KMS-11 (cell line): ENCODE results near the gene SPINK4.

Experiments
- H2AFZ ChIP-seq: fragments of 200-600 bp; sonication (generic); 2 replicates; pipeline ENCODE4 v1.6.1; 2016; ENCODE audit warnings: antibody characterized with exemption, mixed run types, low read depth
- H3K27ac ChIP-seq: fragments of 200-600 bp; sonication (generic); 2 replicates; pipeline ENCODE4 v1.6.1; 2016; ENCODE audit warnings: mild to moderate bottlenecking, mixed run types
- H3K27me3 ChIP-seq: fragments of 200-600 bp; sonication (generic); 2 replicates; pipeline ENCODE4 v1.6.1; 2017; ENCODE audit warnings: mild to moderate bottlenecking, low read depth, mixed run types, moderate library complexity; ENCODE audit not compliant: insufficient read depth
- H3K36me3 ChIP-seq: fragments of 200-600 bp; sonication (generic); 2 replicates; pipeline ENCODE4 v1.6.1; 2017; ENCODE audit warnings: mild to moderate bottlenecking, mixed run types; ENCODE audit not compliant: insufficient read depth
- H3K4me1 ChIP-seq: fragments of 200-600 bp; sonication (generic); 2 replicates; pipeline ENCODE4 v1.6.1; 2016; ENCODE audit warnings: mild to moderate bottlenecking, low read depth, mixed run types; ENCODE audit not compliant: poor library complexity, severe bottlenecking
- H3K4me2 ChIP-seq: fragments of 200-600 bp; sonication (generic); 2 replicates; pipeline ENCODE4 v1.7.0; 2016; ENCODE audit warnings: mild to moderate bottlenecking, mixed run types
- H3K4me3 ChIP-seq: fragments of 200-600 bp; sonication (generic); IDR thresholded peaks from 2 replicates; pipeline ENCODE4 v1.6.1; 2017; ENCODE audit warnings: low read depth, low read length, mixed read lengths; ENCODE audit not compliant: insufficient read depth
- H3K79me2 ChIP-seq: fragments of 200-600 bp; sonication (generic); 2 replicates; pipeline ENCODE4 v1.6.1; 2016; ENCODE audit warnings: low read depth, mixed run types; ENCODE audit not compliant: insufficient read depth
- H3K9ac ChIP-seq: fragments of 200-600 bp; sonication (generic); 2 replicates; pipeline ENCODE4 v1.6.1; 2016; ENCODE audit warnings: mild to moderate bottlenecking, mixed run types
- H4K20me1 ChIP-seq: fragments of 200-600 bp; sonication (generic); 2 replicates; pipeline ENCODE4 v1.6.1; 2016; ENCODE audit warnings: mild to moderate bottlenecking, mixed run types; ENCODE audit not compliant: insufficient read depth
- CTCF ChIP-seq: fragments of 200-600 bp; sonication (generic); conservative IDR thresholded peaks from 2 replicates; pipeline ENCODE4 v1.6.1; 2017; ENCODE audit warnings: low read depth, mild to moderate bottlenecking, antibody characterized with exemption, low read length, moderate library complexity, mixed read lengths

The SPINK4 gene

GRCh38 chr9:33209394-33209793 lies 30.6 kb upstream of the SPINK4 start:
- TF ChIP-seq CTCF = no peak
- Histone ChIP-seq H3K79me2 (no peaks in the 10 kb centered on the region), H3K27ac (no peak overlapping the region), H2AFZ (no peak overlapping the region), H3K4me2 (no peak overlapping the region), H3K27me3 (no peaks in the 10 kb centered on the region), H3K9ac (no peak overlapping the region), H3K36me3 (no peaks in the 10 kb centered on the region), H3K4me1 (no peaks in the 10 kb centered on the region), H3K4me3 (no peak overlapping the region), H4K20me1 (no peaks in the 10 kb centered on the region)

GRCh38 chr9:33210006-33210715 lies 29.8 kb upstream of the SPINK4 start:
- no peak overlapping the region for H3K27ac ChIP-seq
- H3K9ac ChIP-seq = no peak overlapping the region
- no peak overlapping the region for H2AFZ ChIP-seq
- no peaks in the 10 kb centered on the region for H3K79me2 ChIP-seq
- no peak overlapping the region for H3K4me2 ChIP-seq
- H3K36me3 ChIP-seq = no peaks in the 10 kb centered on the region
- no peaks in the 10 kb centered on the region for H3K4me1 ChIP-seq
- no peak overlapping the region for H3K4me3 ChIP-seq
- H4K20me1 ChIP-seq = no peaks in the 10 kb centered on the region
- TF ChIP-seq CTCF = no peak
- no peaks in the 10 kb centered on the region for H3K27me3 ChIP-seq

- Histone ChIP-seq H3K36me3 (no peaks in the 10 kb centered on the region), H3K4me3 (no peak overlapping the region), H3K9ac (no peak overlapping the region), H2AFZ (no peak overlapping the region), H3K4me1 (no peaks in the 10 kb centered on the region), H3K4me2 (no peak overlapping the region), H3K27me3 (no peaks in the 10 kb centered on the region), H3K27ac (no peak overlapping the region), H3K79me2 (no peaks in the 10 kb centered on the region), H4K20me1 (no peaks in the 10 kb centered on the region)
- TF ChIP-seq CTCF = no peak
These were observed 28.1 kb upstream of the SPINK4 start for GRCh38 chr9:33211695-33212393.

GRCh38 chr9:33220681-33221567 lies 19.0 kb upstream of the SPINK4 start:
- Histone ChIP-seq H3K9ac (no peak overlapping the region; the same call in 1 of the 2 replicates), H2AFZ (peak overlapping the region; percentile 37), H3K36me3 (no peaks in the 10 kb centered on the region), H4K20me1 (no peaks in the 10 kb centered on the region), H3K27me3 (no peaks in the 10 kb centered on the region), H3K27ac (peak overlapping the region; percentile 6; the same call in 1 of the 2 replicates), H3K4me2 (peak overlapping the region; percentile 87), H3K4me1 (peaks cover 47% of the 10 kb centered on the region), H3K79me2 (no peaks in the 10 kb centered on the region), H3K4me3 (no peak overlapping the region)
- no peak for TF ChIP-seq CTCF
